Choroid plexus epithelial cell (primary cell): ENCODE data around the gene MAD1L1.

Experiments
- DNase-seq: peaks from one replicate; pipeline ENCODE4 v3.0.0-alpha.2; 2010; ENCODE audit warnings: low read depth
- H3K4me3 ChIP-seq: 2 replicates; pipeline ENCODE4 v1.5.1; 2011; ENCODE audit warnings: low read depth, mild to moderate bottlenecking, control low read depth, low read length, moderate library complexity
- CTCF ChIP-seq: conservative IDR thresholded peaks from 2 replicates; pipeline ENCODE4 v1.5.1; 2011; ENCODE audit warnings: low read depth, mild to moderate bottlenecking, control low read depth, inconsistent platforms, low read length, moderate library complexity

The MAD1L1 gene

GRCh38 chr7:1964913-1965578 lies 267.7 kb downstream of the MAD1L1 start:
- no peak overlapping the region for H3K4me3 ChIP-seq
- DNase-seq: no peak
- no peak for TF ChIP-seq CTCF

GRCh38 chr7:1964211-1964912 lies 268.4 kb downstream of the MAD1L1 start:
- no peak for DNase-seq
- no peak overlapping the region for H3K4me3 ChIP-seq
- no peak for TF ChIP-seq CTCF

GRCh38 chr7:1963575-1963974 lies 269.2 kb downstream of the MAD1L1 start:
- DNase-seq: no peak
- TF ChIP-seq CTCF: no peak
- no peak overlapping the region for H3K4me3 ChIP-seq

GRCh38 chr7:1961701-1962276 lies 271.0 kb downstream of the MAD1L1 start:
- no peak overlapping the region for H3K4me3 ChIP-seq
- no peak for TF ChIP-seq CTCF

GRCh38 chr7:1959305-1959704 lies 273.4 kb downstream of the MAD1L1 start:
- DNase-seq: no peak
- no peak overlapping the region for H3K4me3 ChIP-seq
- TF ChIP-seq CTCF: no peak

More at GRCh38 chr7:1961701-1962276, 271.0 kb downstream of the MAD1L1 start:
- peak; percentile 89 for DNase-seq

GRCh38 chr7:1957471-1958225 lies 275.1 kb downstream of the MAD1L1 start:
- TF ChIP-seq CTCF: no peak
- H3K4me3 ChIP-seq: no peak overlapping the region
- DNase-seq: no peak
